ENCODE measurements around the gene FGFRL1. TPM values are rescaled to one million over a fixed set of nuclear protein-coding genes. Genes with fewer than 3 reads are reported as not detected.

The FGFRL1 gene
- total RNA-seq, 4 donors from 2014 or later = 18.1 to 39.6 (median 26.4) TPM

DNA sequence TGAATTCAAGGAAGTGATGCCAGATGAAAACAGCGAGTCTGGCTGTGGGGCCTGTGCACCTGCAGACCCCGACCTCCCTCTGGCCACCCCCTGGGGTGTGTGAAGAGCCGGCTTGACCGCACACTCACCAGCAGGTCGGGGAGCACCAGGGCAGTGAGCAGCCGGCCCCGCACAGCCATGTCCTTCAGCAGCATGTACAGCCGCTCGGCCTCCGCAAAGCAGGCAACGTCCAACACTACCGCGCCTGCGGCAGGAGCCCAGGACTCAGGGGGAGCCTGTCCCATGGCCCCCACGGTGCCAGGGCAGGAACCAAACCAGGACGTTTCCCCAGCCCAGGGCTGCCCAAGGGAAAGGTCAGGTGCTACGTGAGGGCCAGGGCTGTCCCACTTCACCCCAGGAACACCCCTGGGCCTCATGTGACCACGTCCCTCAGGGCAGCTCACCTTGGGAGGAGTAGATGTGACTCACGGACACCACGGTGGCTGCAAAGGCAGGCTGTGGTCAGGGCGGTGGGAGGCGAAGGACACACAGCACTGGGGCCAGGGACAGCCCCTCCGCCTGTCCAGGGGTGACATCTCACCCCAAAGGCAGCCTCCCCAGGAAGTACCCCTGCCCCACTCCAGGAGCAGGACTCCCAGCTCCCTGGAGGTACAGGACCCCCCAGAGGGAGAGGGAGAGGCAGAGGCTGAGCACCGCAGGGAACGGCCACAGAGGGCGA is 46.2 kb upstream of the FGFRL1 start:
- no peak for DNase-seq (ENCODE audit: low spot score in 2 of 2)
- peaks cover 0 to 3% (median 0%) of the 10 kb centered on the region in 4 donors for H3K4me1 ChIP-seq
- H3K4me3 ChIP-seq = no peak overlapping the region
- 83 to 88% methylated on average over 10 of the region's 26 CpGs for WGBS, 2 donors
- no peaks in the 10 kb centered on the region for H3K27me3 ChIP-seq
- peaks cover 0 to 76% (median 0%) of the 10 kb centered on the region in 3 donors for H3K36me3 ChIP-seq
- no peaks in the 10 kb centered on the region for H3K9me3 ChIP-seq
- no peak overlapping the region for H3K27ac ChIP-seq
- TF ChIP-seq EP300 (IDR thresholded peaks at IDR 0.05) (no peak), POLR2A (IDR thresholded peaks at IDR 0.05) (no peak)
- TF ChIP-seq, protein P1, sequence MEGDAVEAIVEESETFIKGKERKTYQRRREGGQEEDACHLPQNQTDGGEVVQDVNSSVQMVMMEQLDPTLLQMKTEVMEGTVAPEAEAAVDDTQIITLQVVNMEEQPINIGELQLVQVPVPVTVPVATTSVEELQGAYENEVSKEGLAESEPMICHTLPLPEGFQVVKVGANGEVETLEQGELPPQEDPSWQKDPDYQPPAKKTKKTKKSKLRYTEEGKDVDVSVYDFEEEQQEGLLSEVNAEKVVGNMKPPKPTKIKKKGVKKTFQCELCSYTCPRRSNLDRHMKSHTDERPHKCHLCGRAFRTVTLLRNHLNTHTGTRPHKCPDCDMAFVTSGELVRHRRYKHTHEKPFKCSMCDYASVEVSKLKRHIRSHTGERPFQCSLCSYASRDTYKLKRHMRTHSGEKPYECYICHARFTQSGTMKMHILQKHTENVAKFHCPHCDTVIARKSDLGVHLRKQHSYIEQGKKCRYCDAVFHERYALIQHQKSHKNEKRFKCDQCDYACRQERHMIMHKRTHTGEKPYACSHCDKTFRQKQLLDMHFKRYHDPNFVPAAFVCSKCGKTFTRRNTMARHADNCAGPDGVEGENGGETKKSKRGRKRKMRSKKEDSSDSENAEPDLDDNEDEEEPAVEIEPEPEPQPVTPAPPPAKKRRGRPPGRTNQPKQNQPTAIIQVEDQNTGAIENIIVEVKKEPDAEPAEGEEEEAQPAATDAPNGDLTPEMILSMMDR (IDR thresholded peaks at IDR 0.05) = no peak

- Histone ChIP-seq H3K4me1 (peaks cover 0 to 3% (median 0%) of the 10 kb centered on the region in 4 donors), H3K9me3 (no peaks in the 10 kb centered on the region), H3K27ac (no peak overlapping the region), H3K36me3 (peaks cover 0 to 70% (median 0%) of the 10 kb centered on the region in 3 donors), H3K4me3 (no peak overlapping the region), H3K27me3 (no peaks in the 10 kb centered on the region)
- TF ChIP-seq, protein P1 (IDR thresholded peaks at IDR 0.05) = no peak
- no peak for TF ChIP-seq POLR2A (IDR thresholded peaks at IDR 0.05)
- DNase-seq (ENCODE audit: low spot score in 2 of 2) = no peak
- WGBS, 2 donors = 90 to 94% methylated on average over 15 to 21 of the region's 21 CpGs
Observed at GRCh38 chr4:965766-966134, 45.7 kb upstream of the FGFRL1 start.

DNA sequence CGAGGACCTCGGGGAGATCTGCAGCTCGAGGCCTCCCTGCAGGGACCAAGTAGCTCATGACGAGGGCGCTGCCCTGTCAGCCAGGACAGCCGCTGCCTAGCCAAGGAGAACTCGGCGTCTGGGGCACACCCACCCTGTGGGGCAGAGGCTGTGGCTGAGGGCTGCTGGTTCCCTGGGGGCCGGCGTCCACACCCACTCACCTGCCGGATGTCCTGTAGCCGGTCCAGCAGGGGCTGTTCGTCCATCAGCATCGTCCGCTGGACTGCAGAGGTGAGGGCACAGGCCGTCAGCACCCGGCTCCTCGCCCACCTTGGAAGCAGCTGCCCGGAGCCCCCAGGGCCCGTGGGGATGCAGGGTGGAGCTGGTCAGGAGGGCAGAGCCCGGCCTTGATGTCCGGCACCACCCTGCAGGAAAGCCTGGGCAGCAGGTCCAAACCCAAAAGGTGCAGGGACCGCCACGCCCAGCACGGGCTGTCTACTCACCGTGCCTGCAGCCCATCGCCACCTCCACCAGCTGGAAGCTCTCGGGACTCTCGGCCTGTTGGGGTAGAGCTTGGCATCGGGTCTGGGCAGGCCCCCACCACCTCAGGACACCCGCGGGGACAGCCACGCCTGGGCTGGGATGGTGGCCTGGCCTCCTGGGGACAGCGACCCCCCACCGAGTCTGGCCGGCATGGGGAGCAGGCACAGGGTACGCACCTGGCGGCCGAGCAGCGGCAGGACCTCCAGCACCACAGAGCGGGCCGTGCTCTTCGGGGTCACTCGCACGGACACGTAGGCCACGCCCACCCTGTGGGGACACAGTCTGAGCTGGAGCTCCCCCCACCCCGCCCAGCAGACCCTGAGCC is 44.9 kb upstream of the FGFRL1 start:
- Histone ChIP-seq H3K9me3 (no peaks in the 10 kb centered on the region), H3K27ac (no peak overlapping the region), H3K27me3 (no peaks in the 10 kb centered on the region), H3K36me3 (peaks cover 0 to 63% (median 0%) of the 10 kb centered on the region in 3 donors), H3K4me3 (no peak overlapping the region), H3K4me1 (peaks cover 0 to 8% (median 4%) of the 10 kb centered on the region in 4 donors)
- DNase-seq (ENCODE audit: low spot score in 2 of 2) = no peak
- TF ChIP-seq, protein P1 (IDR thresholded peaks at IDR 0.05) = no peak
- TF ChIP-seq EP300 (IDR thresholded peaks at IDR 0.05) (no peak), POLR2A (IDR thresholded peaks at IDR 0.05) (no peak)
- WGBS, 2 donors = 83 to 89% methylated on average over 22 to 29 of the region's 48 CpGs

GRCh38 chr4:967113-968104 is 44.0 kb upstream of the FGFRL1 start:
- Histone ChIP-seq H3K9me3 (no peaks in the 10 kb centered on the region), H3K4me3 (no peak overlapping the region), H3K27me3 (no peaks in the 10 kb centered on the region), H3K36me3 (peaks cover 0 to 54% (median 0%) of the 10 kb centered on the region in 3 donors), H3K27ac (no peak overlapping the region), H3K4me1 (peaks cover 0 to 17% (median 14%) of the 10 kb centered on the region in 4 donors)
- WGBS, 2 donors = 50 to 57% methylated on average over 65 to 70 of the region's 76 CpGs
- no peak for DNase-seq (ENCODE audit: low spot score in 2 of 2)
- TF ChIP-seq POLR2A (IDR thresholded peaks at IDR 0.05) (no peak), EP300 (IDR thresholded peaks at IDR 0.05) (no peak)
- TF ChIP-seq, protein P1 (IDR thresholded peaks at IDR 0.05) = no peak
